ENCODE measurements around the gene LIMS4.
"Not testable (repeated sequence)": the region's sequence is repeated elsewhere in the genome, so short reads cannot be mapped to it uniquely, and the experiment has no call there.

The LIMS4 gene

DNA sequence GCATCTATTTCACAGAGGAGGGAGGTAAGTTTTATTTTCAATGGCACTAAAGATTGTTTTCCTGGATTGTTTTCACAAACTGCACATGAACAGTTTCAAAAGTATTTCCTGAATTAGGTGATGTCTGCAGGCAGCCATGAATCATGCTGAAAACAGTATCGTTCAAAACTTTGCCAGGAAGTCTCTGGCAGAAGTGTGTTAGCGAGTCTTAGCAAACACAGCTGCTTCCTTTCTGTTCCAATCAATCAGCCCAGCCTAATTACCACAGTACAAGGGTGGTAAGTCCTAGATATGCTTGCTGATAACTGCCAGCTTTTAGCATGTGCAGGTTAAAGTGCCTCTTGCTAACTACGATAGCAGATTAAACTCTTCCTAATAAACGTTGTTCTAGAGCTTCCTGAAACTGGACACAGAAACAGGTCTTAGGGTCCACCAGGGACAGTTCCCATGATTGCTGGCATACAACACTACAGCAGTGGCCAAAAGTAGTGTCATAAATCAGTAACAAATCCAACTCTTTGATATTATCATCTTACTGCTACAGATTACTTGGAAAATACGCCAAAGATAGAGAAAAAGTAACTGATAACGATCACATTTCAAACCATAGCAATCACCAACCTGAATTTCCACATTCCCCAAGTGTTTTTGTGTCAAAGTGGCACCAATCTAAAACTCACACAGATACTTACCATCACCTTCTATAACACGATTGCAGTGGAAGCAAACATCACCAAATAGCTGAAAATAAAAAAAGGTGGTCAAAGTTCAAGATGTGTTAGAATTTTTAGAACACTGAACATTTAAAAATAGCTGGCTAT, 23.3 kb downstream of the LIMS4 start:
- not testable (repeated sequence) for DNase-seq

DNA sequence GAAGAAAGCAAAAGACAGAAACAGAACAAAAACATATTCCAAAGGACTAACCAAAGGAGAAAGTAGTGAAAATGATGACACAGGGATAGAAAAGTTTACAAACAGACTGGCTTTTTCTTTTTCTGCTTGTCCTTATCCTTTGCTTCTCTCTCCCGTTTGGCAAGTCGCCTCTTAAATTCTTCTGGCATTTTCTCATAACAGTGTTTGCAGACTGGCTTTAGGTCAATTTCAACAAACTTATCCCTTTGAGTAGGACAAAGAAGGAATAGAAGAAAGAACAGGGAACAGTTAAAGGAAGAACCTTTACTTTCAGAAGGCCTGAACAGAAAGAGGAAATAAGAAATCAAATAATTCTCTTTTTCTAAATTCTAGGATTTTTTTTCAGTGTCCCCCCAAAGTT, 26.0 kb downstream of the LIMS4 start:
- DNase-seq: not testable (repeated sequence)

DNA sequence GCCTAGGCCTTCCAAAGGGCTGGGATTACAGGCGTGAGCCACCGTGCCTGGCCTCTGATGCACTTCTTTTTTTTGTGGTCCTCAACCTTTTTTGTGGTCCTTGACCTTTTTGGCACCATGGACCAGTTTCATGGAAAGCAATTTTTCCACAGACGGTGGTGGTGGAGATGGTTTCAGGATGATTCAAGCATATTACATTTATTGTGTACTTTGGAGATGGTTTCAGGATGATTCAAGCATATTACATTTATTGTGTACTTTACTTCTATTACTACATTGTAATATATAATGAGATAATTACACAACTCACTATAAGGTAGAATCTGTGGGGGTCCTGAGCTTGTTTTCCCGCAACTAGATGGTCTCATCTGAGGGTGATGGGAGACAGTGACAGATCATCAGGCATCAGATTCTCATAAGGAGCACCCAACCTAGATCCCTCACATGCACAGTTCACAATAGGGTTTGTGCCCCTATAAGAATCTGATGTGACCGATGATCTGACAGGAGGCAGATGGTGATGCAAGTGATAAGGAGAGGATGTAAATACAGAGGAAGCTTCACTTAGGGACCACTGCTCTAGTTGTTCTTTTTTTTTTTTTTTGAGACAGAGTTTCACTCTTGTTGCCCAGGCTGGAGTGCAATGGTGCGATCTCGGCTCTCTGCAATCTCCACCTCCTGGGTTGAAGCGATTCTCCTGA, 29.2 kb downstream of the LIMS4 start:
- DNase-seq: not testable (repeated sequence)

DNA sequence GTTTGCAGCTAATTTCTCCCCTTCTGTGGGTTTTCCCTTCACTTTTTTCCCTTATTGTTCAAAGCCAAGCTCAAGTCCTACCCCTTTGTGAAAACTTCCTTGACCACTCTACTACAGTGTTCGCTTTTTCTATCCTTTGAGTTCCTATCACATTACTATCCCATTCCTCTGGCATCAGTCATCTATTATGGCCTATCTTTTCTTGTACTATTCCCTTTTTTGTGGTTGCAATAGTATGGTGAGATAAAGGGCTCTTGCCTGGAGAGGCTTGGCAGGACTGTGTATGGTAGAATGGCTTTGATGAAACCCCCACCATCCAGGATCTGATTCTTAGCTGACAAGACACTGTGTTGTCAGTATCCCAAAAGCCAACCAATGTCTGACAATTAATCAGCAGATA, 30.7 kb downstream of the LIMS4 start:
- not testable (repeated sequence) for DNase-seq

DNA sequence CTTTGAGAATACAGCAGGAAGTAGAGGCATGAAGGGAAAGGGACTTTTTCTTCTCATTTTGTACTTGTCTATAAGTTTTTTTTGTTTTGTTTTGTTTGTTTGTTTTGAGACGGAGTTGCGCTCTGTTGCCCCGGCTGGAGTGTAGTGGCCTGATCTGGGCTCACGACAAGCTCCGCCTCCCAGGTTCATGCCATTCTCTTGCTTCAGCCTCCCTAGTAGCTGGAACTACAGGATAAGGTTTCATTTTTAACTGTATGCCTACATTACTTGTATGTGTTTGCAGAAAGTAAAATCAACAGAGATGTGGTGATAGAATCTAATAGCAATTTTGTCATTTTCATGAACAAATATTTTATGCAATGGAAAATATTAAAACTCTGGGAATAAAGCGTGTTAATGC, 38.1 kb downstream of the LIMS4 start:
- not testable (repeated sequence) for DNase-seq

DNA sequence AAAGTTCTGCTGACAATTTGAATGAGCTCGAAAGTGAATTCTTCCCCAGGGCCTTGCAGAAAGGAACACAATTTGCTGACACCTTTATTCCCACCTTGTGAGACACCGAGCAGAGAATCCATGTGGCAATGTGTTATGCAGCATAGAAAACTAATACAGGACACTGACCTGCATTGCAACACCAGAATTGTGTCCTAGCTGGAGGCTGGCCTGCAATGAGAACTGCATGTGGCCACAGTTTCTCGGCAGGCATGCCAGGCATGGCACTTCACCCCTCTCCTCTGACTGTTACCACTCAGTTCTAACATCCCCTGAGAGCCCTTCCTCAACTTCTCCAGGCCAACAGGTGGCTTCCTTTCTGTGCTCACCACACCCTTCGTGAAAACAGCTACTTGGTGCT, 46.9 kb downstream of the LIMS4 start:
- not testable (repeated sequence) for DNase-seq

DNA sequence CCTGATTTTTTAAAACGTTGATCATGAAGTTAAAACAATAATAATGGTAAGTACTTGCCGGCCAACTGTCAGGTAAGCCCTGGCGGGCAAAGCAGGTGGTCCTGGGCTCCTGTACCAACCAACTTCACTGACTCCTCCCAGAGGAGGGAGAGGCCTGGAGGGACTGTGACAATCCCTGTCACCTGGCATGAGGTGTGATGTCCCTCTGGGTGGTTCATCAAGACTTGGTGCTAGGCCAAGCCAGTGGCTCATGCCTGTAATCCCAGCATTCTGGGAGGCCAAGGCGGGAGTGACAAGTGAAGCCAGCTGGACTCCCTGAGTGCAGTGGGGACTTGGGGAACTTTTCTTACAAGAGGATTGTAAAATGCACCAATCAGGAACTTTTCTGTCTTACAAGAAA, 48.2 kb downstream of the LIMS4 start:
- not testable (repeated sequence) for DNase-seq

DNA sequence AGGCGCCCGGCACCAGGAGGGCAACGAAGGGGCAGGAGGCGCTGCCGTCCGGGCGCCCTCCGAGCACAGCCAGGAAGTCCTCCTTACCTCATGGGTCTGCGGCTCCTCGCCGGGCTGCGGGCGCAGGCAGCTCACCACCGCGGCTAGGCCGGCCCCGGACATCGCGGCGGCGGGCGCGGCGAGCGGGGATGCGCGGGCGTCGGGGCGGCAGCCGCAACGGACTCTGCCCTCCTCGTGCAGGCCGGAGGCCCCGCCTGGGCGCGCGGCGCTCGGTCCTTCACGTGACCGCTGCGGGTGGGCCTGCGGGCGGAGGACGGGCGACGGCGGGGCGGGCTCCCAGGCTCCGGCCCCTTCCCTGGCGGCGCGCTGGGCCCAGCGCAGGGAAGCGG, 49.0 kb downstream of the LIMS4 start:
- not testable (repeated sequence) for DNase-seq

DNA sequence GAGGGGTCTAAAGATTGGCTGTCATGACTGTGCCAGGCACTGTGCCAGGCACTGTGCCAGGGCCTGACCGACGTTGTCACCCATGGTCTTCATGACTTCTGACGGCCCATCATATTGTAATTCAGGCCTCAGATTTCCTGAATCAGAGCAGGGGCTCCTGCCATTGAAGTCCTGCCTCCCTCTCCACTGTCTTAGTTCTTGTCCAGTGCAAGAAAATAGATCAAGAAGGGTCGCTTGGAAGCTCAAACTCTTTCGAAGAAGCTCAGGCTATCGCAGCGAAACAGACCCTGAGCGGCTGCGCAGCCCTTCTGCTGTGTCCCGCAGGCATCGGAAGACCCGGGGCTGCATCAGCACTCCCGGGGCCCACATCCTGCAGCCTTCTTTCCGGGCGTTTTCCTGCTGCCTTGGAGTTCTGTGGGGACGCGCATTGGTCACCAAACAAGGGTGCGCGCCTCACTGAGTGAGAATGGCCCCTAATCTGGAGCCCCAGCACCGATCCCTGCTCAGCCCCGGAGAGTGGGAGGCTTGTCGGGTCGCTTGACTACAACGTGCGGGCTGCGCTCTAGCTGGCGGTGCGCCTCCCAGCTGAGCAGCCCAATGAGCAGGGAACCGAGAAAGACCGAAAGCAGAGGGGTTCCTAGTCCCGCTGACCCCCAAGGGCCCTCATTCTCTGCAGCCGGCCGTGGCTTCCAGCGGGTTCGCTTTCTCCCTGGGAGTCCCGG, 49.6 kb downstream of the LIMS4 start:
- not testable (repeated sequence) for DNase-seq

DNA sequence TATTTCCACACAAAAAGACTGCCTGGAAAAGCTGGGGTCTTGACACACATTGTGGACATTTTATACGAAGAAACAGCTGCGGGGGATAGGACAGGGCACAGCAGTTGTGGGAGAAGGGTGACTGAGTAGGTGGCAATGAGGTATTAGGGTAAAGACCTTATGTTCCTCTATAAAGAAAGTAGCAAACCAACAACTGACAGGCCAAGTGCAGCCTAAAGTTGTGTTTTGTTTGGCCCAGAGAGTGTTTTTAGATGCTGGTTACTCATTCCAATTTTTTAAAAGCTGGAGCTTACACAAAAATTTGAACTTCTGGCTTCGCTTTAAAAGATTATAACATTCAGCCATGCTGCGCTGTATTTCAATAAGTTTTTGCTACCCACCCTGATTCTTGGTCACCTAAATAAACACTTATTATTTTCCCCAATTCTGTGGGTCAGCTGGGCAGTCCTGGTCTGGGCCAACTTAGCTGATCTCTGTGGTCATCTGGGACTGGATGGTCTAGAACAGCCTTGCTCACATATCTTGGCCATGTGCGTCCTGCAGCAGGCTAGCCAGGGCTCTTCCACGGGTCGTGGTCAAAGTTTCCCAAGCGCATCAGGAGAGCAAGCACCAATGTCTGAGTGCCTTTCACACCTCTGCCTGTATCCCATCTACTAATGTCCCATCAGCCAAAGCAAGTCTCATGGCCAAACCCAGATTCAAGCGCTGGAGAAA, 51.8 kb downstream of the LIMS4 start:
- not testable (repeated sequence) for DNase-seq

DNA sequence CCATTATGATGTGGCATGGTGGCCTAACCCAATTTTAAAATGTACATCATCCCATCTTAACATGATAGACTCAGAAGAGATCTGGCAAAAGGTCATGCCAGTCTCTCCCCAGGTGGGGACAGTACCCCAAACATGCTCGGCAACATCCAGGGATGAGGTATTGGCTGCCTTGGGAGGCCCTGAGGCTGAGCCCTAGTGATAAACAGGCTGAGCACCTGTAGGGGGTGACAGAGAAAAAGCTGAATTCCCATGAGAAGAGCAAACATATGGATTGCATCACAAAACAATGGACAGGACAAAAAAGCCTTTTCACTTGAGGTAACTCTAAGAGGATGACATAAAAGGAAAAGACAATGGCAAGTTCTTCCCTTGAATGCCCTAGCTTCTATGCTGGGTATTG, 65.5 kb downstream of the LIMS4 start:
- not testable (repeated sequence) for DNase-seq

DNA sequence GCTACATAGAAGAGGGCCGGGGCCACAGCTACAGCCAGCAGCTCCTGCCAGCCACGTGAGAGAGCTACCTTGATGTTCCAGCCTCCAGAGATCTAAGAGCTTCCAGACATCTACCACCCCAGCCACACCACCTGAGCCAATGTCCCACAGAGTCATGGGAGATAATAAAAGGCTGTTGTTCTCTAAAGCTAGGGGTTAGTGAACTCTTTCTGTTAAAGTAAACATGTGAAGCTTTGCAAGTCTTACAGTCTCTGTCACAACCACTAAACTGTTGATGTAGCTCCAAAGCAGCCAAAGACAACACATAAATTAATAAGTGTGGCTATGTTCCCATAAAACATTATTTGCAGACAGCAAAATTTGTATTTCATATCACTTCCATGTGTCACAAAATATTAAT, 67.6 kb downstream of the LIMS4 start:
- not testable (repeated sequence) for DNase-seq

DNA sequence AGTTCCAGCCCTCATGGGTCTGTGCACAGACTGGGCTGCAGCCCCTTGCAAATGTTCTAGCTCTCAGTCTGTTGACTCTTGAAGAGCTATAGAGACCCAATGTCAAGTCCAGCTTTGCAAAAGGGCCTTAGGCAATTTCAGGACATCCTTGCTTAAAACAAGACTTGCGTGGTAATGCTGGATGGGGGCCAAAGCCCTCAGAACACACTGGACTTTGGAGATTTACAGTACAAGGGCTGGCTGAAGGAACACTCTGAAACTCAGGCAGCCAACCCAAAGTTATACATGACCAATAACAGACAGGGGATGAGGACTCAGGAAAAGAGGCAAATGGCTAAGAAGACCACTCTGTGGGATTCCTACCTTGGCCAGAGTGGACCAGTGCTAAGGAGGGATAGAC, 68.4 kb downstream of the LIMS4 start:
- not testable (repeated sequence) for DNase-seq

DNA sequence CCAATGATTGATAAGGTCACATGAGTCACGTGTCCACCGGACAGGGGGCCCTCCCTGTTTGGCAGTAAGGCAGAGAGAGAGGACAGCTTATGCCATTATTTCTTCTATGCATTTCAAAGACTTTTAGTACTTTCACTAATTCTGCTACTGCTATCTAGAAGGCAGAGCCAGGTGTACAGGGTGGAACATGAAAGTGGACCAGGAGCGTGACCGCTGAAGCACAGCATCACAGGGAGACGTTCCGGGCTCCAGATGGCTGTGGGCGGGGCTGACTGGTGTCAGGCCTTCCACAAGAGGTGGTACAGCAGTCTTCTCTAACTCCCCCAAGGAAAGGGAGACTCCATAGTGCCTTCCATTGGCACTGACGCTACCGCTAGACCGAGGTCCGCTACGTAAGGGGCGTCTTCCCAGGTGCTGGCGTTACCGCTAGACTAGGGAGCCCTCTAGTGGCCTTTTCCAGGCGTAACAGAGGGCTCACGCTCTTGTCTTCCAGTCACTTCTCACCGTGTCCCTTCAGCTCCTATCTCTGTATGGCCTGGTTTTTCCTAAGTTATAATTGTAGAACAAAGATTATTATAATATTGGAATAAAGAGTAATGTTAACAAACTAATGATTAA, 71.5 kb downstream of the LIMS4 start:
- DNase-seq: not testable (repeated sequence)

DNA sequence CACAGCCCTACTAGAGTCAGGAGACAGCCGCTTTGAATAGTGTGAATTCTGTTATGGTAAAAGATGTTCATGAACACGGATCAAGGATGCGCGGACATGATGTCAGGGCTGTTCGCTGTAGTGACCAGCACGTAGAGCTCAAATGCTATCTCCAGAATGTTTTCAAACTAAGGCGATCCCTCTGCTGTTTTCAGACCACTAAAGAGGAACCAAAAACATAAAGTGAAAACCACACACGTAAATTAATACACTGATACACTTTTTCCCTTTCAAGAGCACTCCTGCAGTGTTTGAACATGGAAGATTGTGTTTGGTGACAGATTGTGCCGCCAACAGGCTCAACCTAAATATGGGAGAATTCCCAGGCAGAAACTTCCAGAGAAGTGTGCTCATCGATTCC, 73.2 kb downstream of the LIMS4 start:
- DNase-seq: not testable (repeated sequence)

DNA sequence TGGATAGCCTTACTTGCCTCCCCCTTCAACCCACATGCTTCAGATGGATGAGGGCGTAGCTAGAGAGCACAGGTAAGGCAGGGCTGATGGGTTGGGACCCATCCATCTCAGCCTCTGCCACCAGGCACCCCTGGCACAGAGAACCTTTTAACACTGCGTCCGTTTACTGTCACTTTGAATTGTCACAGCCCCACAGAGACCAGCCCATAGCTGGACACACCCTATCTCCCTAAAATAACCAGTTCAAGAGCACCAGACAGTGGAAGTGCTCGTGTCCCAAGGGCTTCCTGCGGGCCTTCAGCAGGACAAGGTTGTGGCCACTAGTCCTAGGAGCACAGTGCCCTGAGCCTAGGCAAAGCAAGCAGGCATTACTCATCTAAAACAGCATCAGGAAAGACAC, 76.6 kb downstream of the LIMS4 start:
- DNase-seq: not testable (repeated sequence)
